DMS53 treated with DMSO at 0.1 percent for 48 hours (cell line): ENCODE data around the gene ASB13.
"Not testable (repeated sequence)": the region's sequence is repeated elsewhere in the genome, so short reads cannot be mapped to it uniquely, and the experiment has no call there.

Experiments used
- DNase-seq: peaks from one replicate; lab custom pipeline; 2025; ENCODE audit not compliant: unreplicated experiment; lab: John Stamatoyannopoulos, UW

The ASB13 gene

DNA sequence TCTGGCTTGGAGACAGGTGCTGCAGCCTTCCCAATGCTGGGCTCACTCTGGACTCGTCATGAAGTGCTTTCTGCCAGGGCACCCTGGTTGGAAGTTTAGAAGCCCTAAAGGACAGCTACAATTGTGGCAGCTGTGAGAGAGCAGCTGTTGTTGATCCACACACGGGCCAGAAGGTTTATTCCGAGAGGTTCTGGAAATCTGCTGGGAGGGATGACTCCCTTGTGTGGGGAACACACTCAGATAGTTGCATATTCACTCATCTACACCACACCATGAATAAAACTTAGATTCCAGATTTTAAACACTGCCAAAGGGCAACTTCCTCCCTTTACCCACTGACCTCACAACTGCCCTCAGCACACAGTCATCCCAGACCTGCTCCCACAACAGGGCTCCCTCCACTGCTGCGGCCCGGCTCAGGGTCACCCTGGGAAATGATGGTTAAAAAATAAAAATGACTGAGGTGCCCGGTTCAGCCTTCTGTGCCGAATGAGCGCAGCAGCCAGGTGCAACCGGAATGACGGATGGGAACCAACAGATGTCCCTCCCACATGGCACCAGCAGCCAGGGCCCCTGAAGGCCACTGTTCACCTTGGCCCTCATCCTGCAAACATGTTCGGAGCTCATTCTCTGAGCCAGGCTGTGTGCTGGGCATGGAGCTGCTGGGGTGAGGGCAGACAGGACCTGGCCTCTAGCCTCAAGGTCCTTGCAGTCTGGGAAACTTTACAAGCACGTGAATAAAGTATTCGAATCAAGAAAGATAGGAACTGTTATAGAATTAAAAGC, 40.2 kb downstream of the ASB13 start:
- DNase-seq = peak; percentile 76

DNA sequence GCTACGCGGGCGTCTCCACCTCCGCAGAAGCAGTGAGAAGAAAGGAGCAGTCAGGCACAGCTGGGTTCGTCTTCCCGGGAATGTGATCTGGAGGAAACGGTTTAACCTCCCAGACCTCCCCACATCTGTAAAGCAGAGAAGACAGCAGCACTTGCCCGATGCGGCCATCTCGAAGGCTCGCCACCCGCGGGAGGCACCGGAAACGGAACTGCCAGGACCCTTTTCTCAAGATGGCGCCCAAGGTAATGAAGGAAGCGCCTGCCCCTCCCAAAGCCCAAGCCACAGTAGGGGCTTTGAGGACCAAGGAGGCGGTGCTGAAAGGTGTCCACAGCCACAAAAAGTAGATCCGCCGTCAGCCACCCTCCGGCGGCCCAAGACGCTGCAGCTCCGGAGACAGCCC, 41.7 kb downstream of the ASB13 start:
- no peak for DNase-seq

DNA sequence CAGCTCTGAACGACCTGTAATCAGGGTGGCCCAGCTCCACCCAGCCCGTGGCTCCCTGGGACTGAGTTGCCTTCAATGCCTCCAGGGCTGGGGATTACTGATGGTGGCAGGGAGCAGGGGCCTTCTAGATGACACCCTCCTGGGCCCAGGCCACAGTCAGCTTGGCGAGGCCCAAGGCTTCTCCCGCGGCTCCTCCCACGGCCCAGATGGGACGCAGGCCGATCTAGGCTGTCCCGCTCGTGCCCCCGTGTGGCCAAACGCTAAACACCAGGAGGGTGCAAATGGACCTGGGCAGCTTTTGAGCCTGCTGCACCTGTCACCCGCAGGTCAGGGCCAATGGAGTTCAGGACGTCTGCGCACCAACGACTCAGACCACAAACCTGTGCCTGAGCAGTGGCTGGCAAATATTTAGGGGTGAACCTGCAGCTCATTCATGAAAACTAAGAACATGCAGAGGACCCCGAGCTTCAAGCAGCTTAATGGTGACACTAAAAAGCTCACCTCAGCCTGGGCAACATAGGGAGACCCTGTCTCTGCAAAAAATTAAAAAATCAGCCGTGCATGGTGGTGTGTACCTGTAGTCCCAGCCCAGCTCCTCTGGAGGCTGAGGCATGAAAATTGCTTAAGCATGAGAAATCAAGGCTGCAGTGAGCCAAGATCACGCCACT, 43.2 kb downstream of the ASB13 start:
- DNase-seq = peak; percentile 94

DNA sequence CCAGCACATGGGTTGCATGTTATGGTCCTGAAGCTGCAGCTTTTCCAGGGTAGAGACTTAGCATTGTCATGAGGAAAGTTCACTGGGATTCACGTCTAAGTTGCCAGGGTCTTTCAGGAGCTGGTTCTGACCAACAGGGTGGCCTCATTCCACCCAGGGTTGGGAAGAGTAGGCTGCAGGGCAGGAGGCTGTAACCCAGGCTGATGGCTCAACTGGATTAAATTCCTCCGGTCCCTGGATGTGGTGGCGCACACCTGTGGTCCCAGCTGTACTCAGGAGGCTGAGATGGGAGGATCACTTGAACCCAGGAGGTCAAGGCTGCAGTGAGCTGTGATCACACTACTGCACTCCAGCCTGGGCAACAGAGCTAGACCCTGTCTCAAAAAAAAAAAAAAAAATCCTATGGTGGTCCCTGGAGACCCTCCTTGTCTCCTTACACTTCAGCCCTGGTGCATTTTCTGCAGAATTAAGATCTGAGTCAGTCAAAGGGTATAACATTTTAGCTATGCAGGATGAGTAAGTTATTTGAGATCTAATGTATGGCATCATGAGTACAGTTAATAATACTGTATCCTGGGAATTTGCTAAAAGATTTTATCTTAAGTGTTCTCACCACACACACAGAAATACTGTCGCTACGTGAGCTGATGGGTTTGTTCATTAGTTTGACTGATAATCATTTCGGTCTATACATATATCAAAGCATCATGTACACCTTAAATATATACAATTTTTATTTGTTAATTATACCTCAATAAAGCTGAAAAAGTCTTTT, 44.0 kb downstream of the ASB13 start:
- DNase-seq = no peak

DNA sequence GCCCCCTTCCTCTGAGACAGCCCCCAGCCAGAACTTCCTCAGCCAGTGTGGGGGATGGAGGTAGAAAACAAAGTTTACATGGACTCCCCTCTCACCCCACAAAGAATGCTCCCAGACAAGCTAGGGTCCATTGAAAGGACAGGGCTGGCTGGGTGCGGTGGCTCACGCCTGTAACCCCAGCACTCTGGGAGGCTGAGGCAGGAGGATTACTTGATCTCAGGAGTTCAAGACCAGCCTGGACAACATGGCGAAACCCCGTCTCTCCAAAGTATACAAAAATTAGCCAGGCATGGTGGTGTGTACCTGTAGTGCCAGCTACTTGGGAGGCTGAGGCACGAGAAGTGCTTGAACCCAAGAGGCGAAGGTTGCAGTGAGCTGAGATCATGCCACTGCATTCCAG, 45.0 kb downstream of the ASB13 start:
- not testable (repeated sequence) for DNase-seq

DNA sequence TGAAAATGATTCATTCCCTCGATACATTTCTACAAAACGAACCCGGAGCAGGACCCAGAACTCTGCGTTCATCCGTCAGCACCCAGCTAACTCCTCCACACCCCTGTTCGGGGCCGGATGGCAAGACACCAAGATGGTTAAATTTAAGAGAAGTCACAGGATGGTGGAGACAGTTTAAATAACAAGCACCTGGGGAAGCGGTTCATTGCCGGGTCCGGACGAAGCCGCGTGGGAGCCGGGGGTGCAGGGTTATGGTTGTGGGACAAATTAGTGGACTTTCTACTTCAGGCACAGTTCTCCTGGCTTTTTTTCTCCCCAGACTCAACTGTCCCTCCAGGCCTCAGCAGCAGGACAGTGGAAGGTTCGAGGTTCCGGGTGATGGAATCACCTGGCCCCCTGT, 45.4 kb downstream of the ASB13 start:
- no peak for DNase-seq

DNA sequence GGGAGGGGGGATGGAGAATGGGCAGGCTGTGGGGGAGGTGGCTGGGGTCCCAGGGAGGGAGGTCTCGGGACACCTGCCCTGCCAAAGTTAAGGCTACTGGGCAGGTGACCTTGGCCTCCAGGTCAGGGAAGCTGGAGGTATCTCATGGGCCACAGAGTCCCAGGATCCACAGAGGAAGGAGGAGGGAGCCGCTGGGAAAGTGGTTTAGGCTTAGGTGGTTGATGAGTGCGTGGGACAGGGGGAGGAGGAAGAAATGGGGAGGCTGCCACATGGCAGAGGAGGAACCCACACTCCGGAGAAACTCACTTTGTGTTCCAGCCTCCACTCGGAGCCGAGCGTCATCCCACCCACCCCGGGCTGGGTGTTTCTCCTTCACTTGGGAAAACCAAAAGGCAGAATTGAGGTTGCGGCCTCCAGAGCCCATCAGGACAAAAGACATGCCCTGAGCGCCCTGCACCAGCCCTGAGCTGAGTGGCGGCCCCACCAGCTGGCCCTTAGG, 46.1 kb downstream of the ASB13 start:
- no peak for DNase-seq

DNA sequence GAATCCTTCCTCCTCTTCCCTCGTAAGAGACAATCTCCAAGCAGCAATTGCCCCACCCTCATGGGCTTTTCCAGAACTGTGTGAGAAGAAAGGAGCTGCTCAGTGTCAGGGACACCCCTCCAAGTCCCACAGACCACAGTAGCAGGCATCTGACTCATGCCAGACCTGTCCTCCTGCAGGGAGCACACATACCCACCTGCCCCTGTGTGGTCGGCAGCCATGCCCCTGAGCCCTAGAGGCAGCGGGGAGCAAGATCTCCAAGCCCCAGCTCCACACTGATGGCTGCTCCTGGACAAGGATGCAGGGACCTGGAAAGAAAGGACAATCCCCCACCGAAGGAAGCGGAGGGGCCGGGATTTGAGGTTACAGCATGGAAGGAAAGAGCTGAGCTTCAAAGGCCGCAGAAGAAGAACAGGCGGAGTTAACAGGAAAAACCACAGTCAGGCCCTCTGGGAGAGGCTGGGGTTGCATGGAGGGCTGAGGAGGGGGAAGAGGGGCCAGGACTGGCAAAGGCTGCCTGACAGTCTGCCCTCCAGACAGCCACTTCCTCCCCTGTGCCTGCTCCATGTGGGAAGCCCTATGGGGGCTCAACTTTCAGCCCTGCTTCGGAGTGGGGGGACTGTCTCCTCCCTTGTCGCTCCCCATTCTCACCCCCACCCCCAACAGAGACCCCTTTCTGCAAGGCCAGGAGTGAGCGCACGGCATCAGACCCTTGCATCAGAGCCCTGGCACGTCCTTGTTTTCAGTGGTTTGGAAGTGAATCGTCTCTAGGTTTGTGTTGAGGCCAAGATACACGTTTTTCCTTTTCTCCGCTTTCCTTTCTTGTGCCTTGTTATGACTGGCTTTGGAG, 46.8 kb downstream of the ASB13 start:
- DNase-seq = no peak

DNA sequence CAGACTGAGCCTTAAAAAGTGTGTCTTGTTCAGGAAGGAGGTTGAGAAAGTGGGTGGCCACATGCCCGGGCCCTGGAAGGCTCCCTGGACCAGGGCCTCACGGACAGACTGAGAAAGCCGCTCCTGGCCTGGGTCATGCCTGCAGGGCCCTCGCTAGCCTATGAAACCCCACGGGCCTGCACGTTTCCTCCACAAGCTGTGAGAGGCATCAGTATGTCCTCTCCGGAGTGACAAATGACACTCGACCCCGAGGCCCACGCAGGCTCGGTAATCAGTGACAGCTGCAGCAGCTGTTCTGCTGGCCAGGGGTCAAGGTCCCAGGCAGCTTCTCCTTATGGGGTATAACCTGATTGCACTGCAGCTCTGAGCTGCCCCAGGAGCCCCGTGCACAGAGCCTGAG, 47.6 kb downstream of the ASB13 start:
- DNase-seq = no peak

DNA sequence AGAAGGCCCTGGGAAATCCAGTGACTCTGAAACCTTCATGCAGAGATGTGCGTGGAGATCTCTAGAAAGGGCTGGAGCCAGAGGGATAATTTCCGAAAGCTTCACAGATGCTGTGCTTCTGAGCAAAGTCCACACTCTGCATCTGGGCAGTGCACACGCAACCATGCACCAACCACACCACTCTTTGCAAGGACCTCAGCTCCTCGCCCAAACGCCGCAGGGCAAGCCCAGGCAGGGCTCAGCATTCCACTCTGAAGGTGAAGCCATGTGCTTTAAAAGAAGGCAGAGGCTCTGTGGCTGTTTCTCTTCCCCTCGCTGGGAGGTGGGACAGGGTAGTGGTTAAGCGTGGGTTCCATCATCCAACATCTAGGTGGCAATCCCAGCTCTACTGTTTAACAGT, 48.4 kb downstream of the ASB13 start:
- DNase-seq = no peak

DNA sequence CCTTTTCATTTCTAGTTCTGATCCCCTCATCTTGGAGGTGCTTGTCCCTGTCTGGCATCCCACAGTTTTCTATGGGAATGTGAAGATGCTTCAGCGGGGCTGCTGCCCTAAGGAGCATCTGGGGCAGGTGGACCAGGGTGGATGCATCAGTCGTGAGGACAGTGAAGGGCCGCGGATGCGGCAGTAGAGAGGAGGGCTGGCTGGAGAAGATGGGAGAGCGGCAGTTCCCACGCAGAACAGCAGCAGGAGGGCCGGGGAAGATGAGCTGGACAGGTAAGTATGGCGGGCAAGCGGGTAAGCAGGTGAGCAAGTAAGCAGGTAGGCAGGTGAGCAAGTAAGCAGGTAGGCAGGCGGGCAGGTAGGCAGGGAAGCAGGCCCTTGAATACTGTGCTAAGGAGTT, 48.9 kb downstream of the ASB13 start:
- DNase-seq = no peak

DNA sequence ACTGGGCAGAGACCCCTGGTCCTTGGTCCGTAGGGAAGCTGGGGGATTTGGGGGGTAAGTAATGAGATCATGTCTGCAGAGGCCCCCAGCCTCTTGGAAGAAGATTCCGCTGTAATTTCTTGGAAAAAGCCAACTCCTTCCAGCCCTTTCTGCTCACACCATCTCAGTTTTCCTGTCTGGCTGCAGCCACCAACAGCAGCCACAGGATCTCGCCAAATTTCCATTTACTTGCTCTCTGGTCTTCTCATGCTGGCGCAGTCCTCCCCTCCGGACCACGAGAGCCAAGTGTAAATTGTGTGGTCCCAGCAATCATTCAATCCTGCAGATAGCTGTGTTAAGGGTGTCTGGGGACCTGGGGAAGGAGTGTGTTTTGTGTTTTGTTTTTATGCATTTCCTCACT, 49.6 kb downstream of the ASB13 start:
- no peak for DNase-seq

DNA sequence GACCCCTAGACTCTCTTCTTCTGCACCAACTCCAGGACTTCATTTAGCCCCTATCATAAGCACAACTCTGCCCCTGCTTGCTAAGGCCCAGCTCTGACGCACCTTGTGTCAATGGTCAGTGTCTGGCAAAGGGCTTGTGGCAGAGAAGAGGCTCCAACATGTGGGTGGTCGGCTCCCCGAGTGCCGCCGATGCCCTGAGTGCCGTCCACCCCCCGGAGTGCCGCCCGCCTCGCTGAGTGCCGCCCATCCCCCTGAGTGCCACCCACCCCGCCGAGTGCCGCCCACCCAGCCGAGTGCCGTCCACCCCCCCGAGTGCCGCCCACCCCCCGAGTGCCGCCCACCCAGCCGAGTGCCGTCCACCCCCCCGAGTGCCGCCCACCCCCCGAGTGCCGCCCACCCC, 50.3 kb downstream of the ASB13 start:
- DNase-seq = no peak

DNA sequence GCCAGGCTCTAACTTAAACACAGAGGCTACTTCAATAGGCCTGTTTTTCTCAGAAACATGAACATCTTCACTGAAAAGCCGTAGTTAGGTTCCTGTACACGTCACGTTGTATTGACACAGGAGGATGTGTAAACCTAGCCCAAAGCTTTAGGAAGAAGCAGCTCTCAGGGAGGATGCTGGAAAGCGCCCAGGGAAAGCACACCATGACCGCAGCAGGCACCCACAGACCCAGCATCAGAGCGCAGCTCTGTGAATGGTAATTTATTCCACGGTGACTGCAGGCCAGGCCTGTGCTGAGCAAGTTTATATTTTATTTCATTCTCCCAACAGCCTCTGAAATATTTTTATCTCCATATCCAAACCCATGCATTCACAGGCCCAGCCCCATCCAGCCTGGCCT, 51.1 kb downstream of the ASB13 start:
- peak; percentile 96 for DNase-seq

DNA sequence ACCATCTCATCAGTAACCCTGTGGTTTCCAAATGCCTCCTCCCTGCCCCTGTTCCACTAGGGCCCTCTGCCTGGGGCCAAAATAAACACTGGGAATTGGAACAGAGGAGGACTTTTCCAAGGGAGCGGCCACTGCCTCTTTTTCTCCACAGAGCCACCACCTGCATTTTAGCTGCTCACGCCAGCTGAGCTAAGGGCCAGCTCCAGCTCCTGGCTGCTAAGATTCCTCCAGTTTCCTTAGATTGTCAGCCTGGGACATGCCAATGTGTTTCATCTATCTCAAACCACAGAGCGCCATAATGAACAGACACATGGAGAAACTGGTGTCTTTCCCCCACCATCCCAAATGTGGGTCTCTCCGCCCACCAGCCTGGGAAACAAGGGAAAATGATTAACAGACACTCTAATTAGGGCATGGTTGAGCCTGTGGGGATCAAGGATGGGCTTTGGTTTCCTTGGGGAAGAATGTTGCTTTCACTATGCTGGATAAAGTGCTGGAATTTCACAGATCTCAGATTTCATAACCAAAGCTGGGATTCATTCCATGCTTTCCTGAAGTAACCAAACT, 52.2 kb downstream of the ASB13 start:
- no peak for DNase-seq

DNA sequence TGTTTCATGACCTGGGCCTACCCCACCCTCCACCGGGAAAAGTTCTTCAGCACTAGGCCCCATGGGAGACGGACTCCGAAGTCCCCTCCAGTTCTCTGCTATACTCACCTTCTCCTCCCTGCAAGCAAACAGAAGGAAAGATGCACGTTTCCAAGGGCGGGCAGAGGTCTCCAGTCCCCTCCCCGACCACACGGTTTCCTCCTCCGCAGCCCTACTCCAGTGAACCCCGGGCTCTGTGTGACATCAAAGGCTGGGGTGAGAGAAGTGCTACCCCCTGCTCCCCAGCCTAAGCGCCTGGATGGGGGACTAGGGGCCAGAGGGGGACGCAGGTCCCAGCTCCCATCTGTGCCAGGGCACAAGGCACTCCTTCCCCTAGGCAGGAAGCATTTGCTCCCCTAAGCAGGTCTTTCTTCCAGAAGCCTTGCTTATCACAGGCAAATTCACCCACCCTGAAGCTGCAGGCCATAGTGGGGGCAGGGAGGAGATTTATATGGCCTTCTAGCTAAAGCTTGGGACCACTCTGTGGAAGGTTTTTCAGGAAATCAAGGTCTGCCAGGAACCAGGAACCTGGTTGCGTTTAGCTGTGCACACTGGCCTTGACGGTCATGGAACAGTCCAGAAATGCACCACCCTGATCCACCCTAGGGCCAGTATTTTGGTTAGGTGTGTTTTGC, 52.8 kb downstream of the ASB13 start:
- DNase-seq = no peak

DNA sequence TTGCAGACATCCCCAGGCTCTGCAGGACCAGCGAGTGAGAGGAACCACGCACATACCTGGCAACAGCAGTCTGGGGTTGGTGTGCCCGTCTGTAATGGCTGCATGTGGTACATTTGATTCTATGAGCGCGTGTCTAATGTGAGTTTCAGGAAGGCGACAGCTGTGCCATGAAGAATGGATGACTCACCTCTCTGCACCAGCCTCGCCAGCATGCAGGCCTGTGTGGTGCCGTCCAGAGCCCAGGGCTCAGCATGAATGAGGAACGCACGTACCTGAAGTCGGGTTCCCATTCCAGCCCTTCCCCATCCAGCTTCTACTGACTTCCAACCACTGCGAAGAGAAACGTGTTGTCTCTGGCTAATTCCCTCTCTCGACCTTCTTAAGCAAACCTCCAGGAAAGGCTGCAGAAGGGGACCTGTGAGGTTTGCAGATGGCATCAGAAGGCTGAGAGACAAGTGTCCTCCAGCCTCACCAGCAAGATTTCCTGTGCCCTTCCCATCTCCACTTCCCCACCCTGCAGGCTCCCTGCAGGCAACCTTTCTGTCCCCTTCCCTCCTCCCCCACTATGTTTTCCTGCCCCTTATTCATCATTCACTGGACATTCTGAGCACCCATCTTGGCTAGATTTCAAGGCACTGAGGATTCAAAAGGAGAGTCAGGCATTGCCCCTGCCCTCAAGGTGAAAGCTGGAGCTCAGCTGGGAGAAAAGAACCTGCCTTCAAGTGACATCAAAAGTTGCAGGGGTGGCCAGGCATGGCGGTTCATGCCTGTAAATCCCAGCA, 54.3 kb downstream of the ASB13 start:
- DNase-seq = peak; percentile 94

DNA sequence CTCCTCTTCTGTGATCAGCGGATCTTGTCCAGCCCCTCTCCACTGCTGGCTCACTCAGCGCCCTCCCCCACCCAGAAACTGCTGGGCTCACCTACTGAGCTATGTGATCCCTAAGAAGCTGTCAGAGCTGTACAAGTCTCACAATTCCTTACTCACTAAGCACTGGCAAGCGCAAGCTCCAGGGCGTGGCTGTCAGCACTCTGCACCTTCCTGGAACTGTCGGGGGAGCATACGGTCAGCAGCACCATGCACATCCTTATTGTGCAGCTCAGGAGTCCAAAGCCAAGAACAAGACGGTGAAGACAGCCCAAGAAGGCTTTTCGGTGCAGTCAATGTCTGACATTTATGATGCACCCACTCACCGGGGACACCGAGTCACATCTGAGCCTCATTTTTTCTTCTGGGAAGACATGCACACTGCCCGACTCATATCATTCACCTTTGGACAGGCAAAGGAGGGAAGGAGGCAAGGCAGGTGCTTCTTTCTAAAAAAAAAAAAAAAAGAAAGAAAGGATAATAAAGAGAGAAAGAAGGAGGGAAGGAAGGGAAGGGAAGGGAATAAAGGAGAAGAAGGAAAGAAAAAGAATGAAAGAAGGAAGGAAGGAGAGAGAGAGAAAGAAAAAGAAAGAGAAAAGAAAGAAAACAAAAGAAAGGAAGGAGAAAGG, 56.3 kb downstream of the ASB13 start:
- peak; percentile 59 for DNase-seq
